ENCODE results near the gene SF3B6.

GRCh38 chr2:24086241-24086640 lies 10.1 kb upstream of the SF3B6 start:
- TF ChIP-seq CTCF (IDR thresholded peaks at IDR 0.05; ENCODE audit: extremely low read depth in 1 of 2, insufficient read depth in 1 of 2, low read depth in 1 of 2, low read length in 2 of 2) (no peak), POLR2A (IDR thresholded peaks at IDR 0.05; ENCODE audit: low read depth, low read length) (no peak), MAX (IDR thresholded peaks at IDR 0.05; ENCODE audit: insufficient read depth, insufficient read length) (no peak)

Data from endothelial cell of umbilical vein (primary cell).